ENCODE data around the gene GREM2. TPM values are rescaled to one million over a fixed set of nuclear protein-coding genes. Genes with fewer than 3 reads are reported as not detected.

Gene GREM2
- total RNA-seq, 1 experiment from 2014 or later: 0.17 TPM

DNA sequence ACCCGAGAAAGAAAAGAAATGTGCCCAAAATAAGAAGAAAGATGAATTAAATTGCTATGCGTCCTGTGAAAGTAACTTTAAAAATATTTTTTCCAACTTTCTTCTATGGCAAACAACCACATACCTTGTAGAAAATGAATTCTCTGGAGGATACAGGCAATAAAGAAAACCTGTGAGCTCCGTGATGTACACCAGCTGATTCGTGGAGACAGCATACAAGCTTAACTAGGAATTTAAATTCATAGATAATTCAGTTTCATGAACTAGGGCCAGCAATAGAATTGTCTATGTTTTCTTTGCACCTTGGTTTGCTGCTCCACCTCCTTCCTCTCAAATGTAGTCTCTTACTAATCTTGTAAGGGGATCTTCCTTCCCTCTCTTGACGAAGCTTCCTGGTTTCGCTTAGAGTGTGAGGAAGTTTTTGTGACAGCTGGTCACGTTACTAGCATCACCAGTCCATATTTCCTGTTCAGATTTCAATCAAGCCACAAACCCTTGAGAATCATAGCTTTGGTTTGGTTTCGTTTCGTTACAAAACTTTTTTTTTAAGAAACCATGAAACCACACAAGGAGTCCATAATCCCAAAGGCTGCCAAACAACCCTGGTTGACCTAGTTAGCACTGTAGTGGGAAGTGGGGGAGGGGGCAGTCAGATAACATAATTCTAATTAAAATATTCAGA, 35.8 kb downstream of the GREM2 start (continued):
- TF ChIP-seq, protein P1, sequence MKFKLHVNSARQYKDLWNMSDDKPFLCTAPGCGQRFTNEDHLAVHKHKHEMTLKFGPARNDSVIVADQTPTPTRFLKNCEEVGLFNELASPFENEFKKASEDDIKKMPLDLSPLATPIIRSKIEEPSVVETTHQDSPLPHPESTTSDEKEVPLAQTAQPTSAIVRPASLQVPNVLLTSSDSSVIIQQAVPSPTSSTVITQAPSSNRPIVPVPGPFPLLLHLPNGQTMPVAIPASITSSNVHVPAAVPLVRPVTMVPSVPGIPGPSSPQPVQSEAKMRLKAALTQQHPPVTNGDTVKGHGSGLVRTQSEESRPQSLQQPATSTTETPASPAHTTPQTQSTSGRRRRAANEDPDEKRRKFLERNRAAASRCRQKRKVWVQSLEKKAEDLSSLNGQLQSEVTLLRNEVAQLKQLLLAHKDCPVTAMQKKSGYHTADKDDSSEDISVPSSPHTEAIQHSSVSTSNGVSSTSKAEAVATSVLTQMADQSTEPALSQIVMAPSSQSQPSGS (CRISPR knock-in tag; IDR thresholded peaks at IDR 0.05; ENCODE audit: borderline replicate concordance, low read depth): no peak
- no peak for TF ChIP-seq ZNF671 (CRISPR knock-in tag; IDR thresholded peaks at IDR 0.05)
- TF ChIP-seq ZNF219 (CRISPR knock-in tag; IDR thresholded peaks at IDR 0.05; ENCODE audit: borderline replicate concordance): no peak
- no peak for TF ChIP-seq SMAD3 (CRISPR knock-in tag; IDR thresholded peaks at IDR 0.05; ENCODE audit: borderline replicate concordance)
- TF ChIP-seq, protein P2, sequence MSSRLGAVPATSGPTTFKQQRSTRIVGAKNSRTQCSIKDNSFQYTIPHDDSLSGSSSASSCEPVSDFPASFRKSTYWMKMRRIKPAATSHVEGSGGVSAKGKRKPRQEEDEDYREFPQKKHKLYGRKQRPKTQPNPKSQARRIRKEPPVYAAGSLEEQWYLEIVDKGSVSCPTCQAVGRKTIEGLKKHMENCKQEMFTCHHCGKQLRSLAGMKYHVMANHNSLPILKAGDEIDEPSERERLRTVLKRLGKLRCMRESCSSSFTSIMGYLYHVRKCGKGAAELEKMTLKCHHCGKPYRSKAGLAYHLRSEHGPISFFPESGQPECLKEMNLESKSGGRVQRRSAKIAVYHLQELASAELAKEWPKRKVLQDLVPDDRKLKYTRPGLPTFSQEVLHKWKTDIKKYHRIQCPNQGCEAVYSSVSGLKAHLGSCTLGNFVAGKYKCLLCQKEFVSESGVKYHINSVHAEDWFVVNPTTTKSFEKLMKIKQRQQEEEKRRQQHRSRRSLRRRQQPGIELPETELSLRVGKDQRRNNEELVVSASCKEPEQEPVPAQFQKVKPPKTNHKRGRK (CRISPR knock-in tag; IDR thresholded peaks at IDR 0.05; ENCODE audit: borderline replicate concordance): no peak
- TF ChIP-seq, protein P3, sequence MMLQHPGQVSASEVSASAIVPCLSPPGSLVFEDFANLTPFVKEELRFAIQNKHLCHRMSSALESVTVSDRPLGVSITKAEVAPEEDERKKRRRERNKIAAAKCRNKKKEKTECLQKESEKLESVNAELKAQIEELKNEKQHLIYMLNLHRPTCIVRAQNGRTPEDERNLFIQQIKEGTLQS (CRISPR knock-in tag; conservative IDR thresholded peaks at IDR 0.05): no peak
- no peak for TF ChIP-seq TCF7 (CRISPR knock-in tag; IDR thresholded peaks at IDR 0.05; ENCODE audit: low read depth)
- no peak for TF ChIP-seq ETV6 (CRISPR knock-in tag; IDR thresholded peaks at IDR 0.05)
- TF ChIP-seq TEAD1 (CRISPR knock-in tag; IDR thresholded peaks at IDR 0.05): no peak
- TF ChIP-seq EMX1 (CRISPR knock-in tag; IDR thresholded peaks at IDR 0.05): no peak

DNA sequence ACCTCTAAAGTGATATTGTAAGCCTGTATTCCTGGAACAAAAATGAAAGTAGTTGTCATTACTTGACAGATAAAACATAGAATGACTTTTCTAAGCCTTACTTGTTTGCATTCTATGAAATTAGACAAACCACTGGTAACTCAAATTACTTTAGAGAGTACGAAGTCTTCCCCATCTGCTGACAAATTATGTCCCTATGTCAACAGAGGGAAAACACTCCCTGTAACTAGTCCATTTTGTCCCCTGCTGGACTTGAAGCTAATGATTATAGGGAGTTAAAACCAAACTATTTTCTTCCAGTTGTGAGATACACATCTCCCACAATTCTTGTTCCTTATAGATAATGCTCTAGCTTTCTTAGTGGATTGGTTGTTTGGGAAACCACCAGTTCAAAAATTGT, 39.6 kb downstream of the GREM2 start:
- H3K4me1 Mint-ChIP-seq: peaks cover 12% of the 10 kb centered on the region
- CTCF ChIA-PET: no interaction called here
- no peaks in the 10 kb centered on the region for H3K27me3 Mint-ChIP-seq (ENCODE audit: low read depth)
- H3K9me3 Mint-ChIP-seq: no peaks in the 10 kb centered on the region
- ATAC-seq: no peak
- H3K27ac Mint-ChIP-seq: no peak overlapping the region
- TF ChIP-seq KAT7 (CRISPR knock-in tag; IDR thresholded peaks at IDR 0.05; ENCODE audit: borderline replicate concordance) (no peak), TCF7 (CRISPR knock-in tag; IDR thresholded peaks at IDR 0.05; ENCODE audit: low read depth) (no peak), ZNF138 (CRISPR knock-in tag; conservative IDR thresholded peaks at IDR 0.05) (no peak), ZNF121 (CRISPR knock-in tag; IDR thresholded peaks at IDR 0.05) (no peak)
- TF ChIP-seq, protein P4, sequence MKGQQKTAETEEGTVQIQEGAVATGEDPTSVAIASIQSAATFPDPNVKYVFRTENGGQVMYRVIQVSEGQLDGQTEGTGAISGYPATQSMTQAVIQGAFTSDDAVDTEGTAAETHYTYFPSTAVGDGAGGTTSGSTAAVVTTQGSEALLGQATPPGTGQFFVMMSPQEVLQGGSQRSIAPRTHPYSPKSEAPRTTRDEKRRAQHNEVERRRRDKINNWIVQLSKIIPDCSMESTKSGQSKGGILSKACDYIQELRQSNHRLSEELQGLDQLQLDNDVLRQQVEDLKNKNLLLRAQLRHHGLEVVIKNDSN (CRISPR knock-in tag; IDR thresholded peaks at IDR 0.05): no peak
- TF ChIP-seq, protein P5, sequence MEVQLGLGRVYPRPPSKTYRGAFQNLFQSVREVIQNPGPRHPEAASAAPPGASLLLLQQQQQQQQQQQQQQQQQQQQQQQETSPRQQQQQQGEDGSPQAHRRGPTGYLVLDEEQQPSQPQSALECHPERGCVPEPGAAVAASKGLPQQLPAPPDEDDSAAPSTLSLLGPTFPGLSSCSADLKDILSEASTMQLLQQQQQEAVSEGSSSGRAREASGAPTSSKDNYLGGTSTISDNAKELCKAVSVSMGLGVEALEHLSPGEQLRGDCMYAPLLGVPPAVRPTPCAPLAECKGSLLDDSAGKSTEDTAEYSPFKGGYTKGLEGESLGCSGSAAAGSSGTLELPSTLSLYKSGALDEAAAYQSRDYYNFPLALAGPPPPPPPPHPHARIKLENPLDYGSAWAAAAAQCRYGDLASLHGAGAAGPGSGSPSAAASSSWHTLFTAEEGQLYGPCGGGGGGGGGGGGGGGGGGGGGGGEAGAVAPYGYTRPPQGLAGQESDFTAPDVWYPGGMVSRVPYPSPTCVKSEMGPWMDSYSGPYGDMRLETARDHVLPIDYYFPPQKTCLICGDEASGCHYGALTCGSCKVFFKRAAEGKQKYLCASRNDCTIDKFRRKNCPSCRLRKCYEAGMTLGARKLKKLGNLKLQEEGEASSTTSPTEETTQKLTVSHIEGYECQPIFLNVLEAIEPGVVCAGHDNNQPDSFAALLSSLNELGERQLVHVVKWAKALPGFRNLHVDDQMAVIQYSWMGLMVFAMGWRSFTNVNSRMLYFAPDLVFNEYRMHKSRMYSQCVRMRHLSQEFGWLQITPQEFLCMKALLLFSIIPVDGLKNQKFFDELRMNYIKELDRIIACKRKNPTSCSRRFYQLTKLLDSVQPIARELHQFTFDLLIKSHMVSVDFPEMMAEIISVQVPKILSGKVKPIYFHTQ (CRISPR knock-in tag; IDR thresholded peaks at IDR 0.05): no peak
- TF ChIP-seq, protein P6, sequence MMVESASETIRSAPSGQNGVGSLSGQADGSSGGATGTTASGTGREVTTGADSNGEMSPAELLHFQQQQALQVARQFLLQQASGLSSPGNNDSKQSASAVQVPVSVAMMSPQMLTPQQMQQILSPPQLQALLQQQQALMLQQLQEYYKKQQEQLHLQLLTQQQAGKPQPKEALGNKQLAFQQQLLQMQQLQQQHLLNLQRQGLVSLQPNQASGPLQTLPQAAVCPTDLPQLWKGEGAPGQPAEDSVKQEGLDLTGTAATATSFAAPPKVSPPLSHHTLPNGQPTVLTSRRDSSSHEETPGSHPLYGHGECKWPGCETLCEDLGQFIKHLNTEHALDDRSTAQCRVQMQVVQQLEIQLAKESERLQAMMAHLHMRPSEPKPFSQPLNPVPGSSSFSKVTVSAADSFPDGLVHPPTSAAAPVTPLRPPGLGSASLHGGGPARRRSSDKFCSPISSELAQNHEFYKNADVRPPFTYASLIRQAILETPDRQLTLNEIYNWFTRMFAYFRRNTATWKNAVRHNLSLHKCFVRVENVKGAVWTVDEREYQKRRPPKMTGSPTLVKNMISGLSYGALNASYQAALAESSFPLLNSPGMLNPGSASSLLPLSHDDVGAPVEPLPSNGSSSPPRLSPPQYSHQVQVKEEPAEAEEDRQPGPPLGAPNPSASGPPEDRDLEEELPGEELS (CRISPR knock-in tag; IDR thresholded peaks at IDR 0.05): no peak
- TF ChIP-seq, protein P7, sequence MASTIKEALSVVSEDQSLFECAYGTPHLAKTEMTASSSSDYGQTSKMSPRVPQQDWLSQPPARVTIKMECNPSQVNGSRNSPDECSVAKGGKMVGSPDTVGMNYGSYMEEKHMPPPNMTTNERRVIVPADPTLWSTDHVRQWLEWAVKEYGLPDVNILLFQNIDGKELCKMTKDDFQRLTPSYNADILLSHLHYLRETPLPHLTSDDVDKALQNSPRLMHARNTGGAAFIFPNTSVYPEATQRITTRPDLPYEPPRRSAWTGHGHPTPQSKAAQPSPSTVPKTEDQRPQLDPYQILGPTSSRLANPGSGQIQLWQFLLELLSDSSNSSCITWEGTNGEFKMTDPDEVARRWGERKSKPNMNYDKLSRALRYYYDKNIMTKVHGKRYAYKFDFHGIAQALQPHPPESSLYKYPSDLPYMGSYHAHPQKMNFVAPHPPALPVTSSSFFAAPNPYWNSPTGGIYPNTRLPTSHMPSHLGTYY (CRISPR knock-in tag; IDR thresholded peaks at IDR 0.05): no peak
- POLR2A ChIA-PET: no interaction called here
- H3K4me3 Mint-ChIP-seq: no peak overlapping the region
- no peak for DNase-seq (ENCODE audit: low spot score)
- H3K36me3 Mint-ChIP-seq: no peaks in the 10 kb centered on the region

All from WTC11 (cell line).